ENCODE results near the gene MED10.
"Not testable (repeated sequence)": the region's sequence is repeated elsewhere in the genome, so short reads cannot be mapped to it uniquely, and the experiment has no call there.

MED10 gene

DNA sequence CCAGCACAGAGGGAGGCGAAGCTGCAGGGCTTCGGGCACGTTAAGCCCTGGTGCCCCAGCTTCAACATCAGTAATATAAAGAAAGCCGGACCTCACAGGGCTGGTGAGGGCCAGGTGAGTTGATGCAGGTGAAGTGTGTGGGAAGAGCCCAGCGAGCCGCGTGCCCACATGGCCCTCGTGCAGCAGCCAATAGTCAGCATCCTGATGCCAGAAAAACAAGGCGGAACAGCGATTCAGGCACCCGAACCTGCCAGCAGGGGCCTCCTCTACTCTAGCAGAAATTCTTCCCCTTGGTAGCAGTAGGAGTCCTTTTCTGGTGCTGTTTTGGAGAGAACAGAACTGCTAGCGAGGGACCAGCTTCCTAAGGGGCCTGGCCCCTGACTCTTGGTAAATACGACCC lies 7.8 kb downstream of the MED10 start:
- TF ChIP-seq, protein P1, sequence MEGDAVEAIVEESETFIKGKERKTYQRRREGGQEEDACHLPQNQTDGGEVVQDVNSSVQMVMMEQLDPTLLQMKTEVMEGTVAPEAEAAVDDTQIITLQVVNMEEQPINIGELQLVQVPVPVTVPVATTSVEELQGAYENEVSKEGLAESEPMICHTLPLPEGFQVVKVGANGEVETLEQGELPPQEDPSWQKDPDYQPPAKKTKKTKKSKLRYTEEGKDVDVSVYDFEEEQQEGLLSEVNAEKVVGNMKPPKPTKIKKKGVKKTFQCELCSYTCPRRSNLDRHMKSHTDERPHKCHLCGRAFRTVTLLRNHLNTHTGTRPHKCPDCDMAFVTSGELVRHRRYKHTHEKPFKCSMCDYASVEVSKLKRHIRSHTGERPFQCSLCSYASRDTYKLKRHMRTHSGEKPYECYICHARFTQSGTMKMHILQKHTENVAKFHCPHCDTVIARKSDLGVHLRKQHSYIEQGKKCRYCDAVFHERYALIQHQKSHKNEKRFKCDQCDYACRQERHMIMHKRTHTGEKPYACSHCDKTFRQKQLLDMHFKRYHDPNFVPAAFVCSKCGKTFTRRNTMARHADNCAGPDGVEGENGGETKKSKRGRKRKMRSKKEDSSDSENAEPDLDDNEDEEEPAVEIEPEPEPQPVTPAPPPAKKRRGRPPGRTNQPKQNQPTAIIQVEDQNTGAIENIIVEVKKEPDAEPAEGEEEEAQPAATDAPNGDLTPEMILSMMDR (IDR thresholded peaks at IDR 0.05; ENCODE audit: low read depth, low read length), result peak; percentile 4
- no peak for TF ChIP-seq POLR2A (IDR thresholded peaks at IDR 0.05; ENCODE audit: extremely low read depth, insufficient read length)
- TF ChIP-seq, protein P2, sequence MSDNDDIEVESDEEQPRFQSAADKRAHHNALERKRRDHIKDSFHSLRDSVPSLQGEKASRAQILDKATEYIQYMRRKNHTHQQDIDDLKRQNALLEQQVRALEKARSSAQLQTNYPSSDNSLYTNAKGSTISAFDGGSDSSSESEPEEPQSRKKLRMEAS (IDR thresholded peaks at IDR 0.05; ENCODE audit: low read depth, low read length), result no peak
- TF ChIP-seq MYC (IDR thresholded peaks at IDR 0.05; ENCODE audit: low read depth, low read length), result no peak
- DNase-seq (ENCODE audit: low read depth), result no peak
- H3K4me3 ChIP-seq (ENCODE audit: low read depth, low read length), result no peak overlapping the region

DNA sequence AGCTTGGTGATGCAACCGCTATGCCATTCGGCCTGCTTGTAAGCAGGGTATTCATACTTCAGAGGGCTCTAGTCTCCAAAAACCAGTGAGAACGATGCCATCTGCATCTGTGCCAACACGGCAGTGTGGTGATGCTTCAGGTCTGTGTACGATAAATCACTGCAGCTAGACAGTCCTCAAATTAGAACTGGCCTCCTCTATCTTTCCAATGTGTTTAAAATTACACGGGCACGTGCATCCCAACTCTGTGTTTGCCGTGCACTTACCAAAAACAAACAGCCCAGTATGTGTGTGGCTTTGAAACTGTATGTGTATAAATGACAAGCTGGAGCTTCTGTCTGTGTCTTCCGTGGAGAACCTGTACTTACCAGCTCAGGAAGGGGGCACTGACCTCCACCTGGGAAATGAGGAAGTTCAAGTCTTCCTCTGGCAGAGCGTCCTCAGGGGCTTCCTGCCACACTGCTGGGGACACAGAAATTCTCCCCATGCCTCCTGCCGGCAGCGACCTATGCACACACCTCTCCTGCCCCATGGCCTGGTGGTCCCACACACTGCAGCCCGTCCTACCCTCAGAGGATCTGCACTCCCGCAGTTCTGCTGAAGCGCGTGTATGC lies 12.3 kb downstream of the MED10 start:
- no peak for TF ChIP-seq MYC (IDR thresholded peaks at IDR 0.05; ENCODE audit: low read depth, low read length)
- TF ChIP-seq, protein P2 (IDR thresholded peaks at IDR 0.05; ENCODE audit: low read depth, low read length), result no peak
- TF ChIP-seq POLR2A (IDR thresholded peaks at IDR 0.05; ENCODE audit: extremely low read depth, insufficient read length), result no peak
- TF ChIP-seq, protein P1 (IDR thresholded peaks at IDR 0.05; ENCODE audit: low read depth, low read length), result no peak
- H3K4me3 ChIP-seq (ENCODE audit: low read depth, low read length), result no peak overlapping the region
- peak; percentile 53 for DNase-seq (ENCODE audit: low read depth)

DNA sequence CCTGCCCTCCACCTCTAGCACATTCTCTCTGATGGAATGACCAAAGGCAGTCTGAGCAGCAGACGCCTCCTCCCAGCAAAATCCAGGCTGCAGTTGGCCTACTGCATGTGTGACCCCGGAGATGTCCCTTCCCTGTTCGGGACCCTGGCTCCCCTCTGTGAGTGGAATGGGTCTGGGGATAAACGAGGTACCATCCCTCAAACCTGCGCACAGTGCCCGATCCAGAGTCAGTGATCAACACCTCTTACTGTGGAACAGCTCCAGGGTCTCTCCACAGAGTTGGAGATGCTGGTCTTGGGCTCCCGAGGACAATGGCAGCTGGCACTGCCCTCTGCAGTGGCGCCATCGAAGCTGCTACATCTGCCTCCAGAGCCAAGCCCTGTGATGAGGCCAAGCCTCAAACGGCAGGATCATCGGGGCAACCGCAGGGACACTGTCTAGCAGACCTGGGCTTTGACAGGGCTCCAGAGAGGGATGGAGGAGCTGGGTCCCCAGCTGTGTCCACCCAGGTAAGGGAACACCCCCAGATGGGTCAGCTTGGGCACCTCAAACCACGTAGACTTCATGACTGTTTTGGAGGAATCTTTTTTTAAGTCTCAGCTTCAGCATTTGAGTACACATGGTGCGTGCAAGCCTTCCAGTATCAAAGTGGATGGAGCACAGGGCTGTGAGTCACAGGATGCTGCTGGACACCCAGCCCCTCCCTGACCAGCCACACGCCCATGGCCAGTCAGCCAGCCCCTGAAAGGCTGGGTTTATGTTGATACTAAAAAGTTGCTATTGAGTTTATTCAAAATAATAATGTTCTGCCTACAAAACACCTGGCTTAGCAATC lies 13.0 kb downstream of the MED10 start:
- no peak overlapping the region for H3K4me3 ChIP-seq (ENCODE audit: low read depth, low read length)
- TF ChIP-seq, protein P1 (IDR thresholded peaks at IDR 0.05; ENCODE audit: low read depth, low read length), result no peak
- TF ChIP-seq, protein P2 (IDR thresholded peaks at IDR 0.05; ENCODE audit: low read depth, low read length), result no peak
- no peak for DNase-seq (ENCODE audit: low read depth)

DNA sequence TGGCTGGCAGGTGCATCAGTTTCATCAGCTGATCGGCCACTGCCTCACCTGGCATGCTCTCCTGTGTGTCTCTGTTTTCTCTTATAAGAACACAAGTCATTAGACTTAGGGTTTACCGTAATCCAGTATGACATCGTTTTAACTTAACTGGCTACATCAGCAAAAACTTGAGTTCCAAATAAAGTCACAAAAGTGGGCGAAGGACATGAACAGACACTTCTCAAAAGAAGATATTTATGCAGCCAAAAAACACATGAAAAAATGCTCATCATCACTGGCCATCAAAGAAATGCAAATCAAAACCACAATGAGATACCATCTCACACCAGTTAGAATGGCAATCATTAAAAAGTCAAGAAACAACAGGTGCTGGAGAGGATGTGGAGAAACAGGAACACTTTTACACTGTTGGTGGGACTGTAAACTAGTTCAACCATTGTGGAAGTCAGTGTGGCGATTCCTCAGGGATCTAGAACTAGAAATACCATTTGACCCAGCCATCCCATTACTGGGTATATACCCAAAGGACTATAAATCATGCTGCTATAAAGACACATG lies 14.8 kb downstream of the MED10 start:
- H3K4me3 ChIP-seq (ENCODE audit: low read depth, low read length); DNase-seq (ENCODE audit: low read depth): not testable (repeated sequence)

DNA sequence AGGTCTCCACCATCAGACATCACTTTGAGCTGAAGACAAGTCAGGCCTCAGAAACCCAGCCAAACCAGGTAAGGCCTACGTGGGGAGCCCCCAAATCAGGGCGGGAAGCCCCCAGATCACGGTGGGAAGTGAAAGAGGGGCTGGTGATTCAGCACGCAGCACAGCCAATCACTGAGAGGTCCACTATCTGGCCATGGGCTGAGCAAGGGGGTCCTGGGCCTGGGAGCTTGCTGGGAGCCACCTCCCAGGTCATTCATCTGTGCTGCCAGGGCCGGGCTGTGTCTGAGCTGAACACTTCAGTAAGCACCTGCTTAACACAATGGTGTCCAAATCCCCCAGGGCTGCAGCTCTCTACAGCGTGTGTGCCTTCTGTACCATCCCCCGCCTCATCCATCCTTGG lies 15.5 kb downstream of the MED10 start:
- TF ChIP-seq, protein P1 (IDR thresholded peaks at IDR 0.05; ENCODE audit: low read depth, low read length), result no peak
- no peak for TF ChIP-seq MYC (IDR thresholded peaks at IDR 0.05; ENCODE audit: low read depth, low read length)
- TF ChIP-seq, protein P2 (IDR thresholded peaks at IDR 0.05; ENCODE audit: low read depth, low read length), result no peak
- no peak for TF ChIP-seq POLR2A (IDR thresholded peaks at IDR 0.05; ENCODE audit: extremely low read depth, insufficient read length)
- H3K4me3 ChIP-seq (ENCODE audit: low read depth, low read length), result no peak overlapping the region
- DNase-seq (ENCODE audit: low read depth), result no peak

DNA sequence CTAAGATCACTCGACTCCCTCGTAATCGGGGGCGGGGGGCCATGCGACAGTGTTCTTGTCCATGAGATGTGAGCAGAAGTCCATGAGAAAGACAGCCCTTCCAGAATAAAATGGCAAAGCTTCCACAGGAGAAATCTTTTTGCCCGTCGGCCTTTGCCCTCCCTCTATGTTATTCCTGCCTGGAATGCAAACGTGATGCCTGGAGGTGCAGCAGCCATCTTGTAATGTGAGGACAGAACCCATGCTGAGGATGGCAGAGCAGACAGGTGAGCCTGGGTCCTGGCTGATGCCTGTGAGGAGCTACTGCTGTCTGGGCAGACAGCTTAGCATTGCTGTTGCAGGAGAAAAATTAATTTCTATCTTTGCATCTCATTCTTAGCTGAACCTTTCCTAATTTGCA lies 17.2 kb downstream of the MED10 start:
- H3K4me3 ChIP-seq (ENCODE audit: low read depth, low read length), result no peak overlapping the region
- TF ChIP-seq, protein P2 (IDR thresholded peaks at IDR 0.05; ENCODE audit: low read depth, low read length), result no peak
- no peak for TF ChIP-seq POLR2A (IDR thresholded peaks at IDR 0.05; ENCODE audit: extremely low read depth, insufficient read length)
- TF ChIP-seq, protein P1 (IDR thresholded peaks at IDR 0.05; ENCODE audit: low read depth, low read length), result no peak
- TF ChIP-seq MYC (IDR thresholded peaks at IDR 0.05; ENCODE audit: low read depth, low read length), result no peak
- DNase-seq (ENCODE audit: low read depth), result no peak

Data from NB4 (cell line).